GM19467 (cell line): Measurements from ENCODE around the gene FBXO36.

Experiments used
- ATAC-seq: cut with Tn5 transposase; IDR thresholded peaks from one replicate; pipeline ENCODE4 v1.9.1; 2021; ENCODE audit warnings: mild to moderate bottlenecking, moderate library complexity; ENCODE audit not compliant: unreplicated experiment

FBXO36 gene

GRCh38 chr2:230043025-230043424, 120.7 kb downstream of the FBXO36 start:
- ATAC-seq, result no peak

GRCh38 chr2:230043461-230043860, 121.2 kb downstream of the FBXO36 start:
- ATAC-seq, result no peak

GRCh38 chr2:230046491-230046890, 124.2 kb downstream of the FBXO36 start:
- no peak for ATAC-seq

GRCh38 chr2:230048010-230048671, 125.8 kb downstream of the FBXO36 start:
- ATAC-seq, result no peak

- no peak for ATAC-seq
These were observed 127.8 kb downstream of the FBXO36 start for GRCh38 chr2:230050136-230050535.

GRCh38 chr2:230052299-230052698, 130.0 kb downstream of the FBXO36 start:
- ATAC-seq, result no peak

- no peak for ATAC-seq
These were observed 131.6 kb downstream of the FBXO36 start for GRCh38 chr2:230053753-230054478.

GRCh38 chr2:230060672-230061293, 138.5 kb downstream of the FBXO36 start:
- no peak for ATAC-seq
